ENCODE results near the gene MIEF2. TPM values are rescaled to one million over a fixed set of nuclear protein-coding genes. Genes with fewer than 3 reads are reported as not detected.
A peak's percentile ranks its signal among the peaks of the same experiment; 100 is the strongest.

Gene MIEF2
- total and polyA plus RNA-seq, 5 experiments from 2014 or later, result 10.7 to 17.4 (median 14.4) TPM

DNA sequence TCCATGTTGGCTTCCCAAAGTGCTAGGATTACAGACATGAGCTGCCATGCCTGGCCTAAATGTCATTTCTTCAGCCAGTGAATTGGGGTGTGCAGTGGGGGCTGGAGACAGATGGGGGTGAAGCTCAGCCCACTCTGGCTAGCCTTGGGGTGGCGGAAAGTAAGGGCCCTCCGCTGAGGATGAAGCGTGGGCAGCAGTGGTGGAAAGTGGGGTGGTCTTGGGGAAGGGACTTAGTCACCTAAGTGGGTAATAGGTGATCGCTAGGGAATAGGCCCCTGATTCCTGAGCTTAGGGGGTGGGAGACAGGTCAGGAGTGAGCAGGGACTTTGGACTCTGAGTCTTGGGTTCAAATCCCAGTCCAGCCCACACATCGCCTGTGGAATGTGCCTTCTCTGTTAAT is 32.8 kb upstream of the MIEF2 start:
- H3K27me3 Mint-ChIP-seq, result no peaks in the 10 kb centered on the region
- H3K36me3 Mint-ChIP-seq, result peaks cover 0 to 3% (median 0%) of the 10 kb centered on the region in 3 donors
- DNase-seq, result peak in 1 of 10 donors; percentile 56
- ATAC-seq, result no peak
- peak overlapping the region in 4 of 10 donors; percentile 3 to 51 (median 40) for H3K4me3 Mint-ChIP-seq
- POLR2A ChIA-PET, result no interaction called here
- H3K4me1 Mint-ChIP-seq, result peaks cover 15 to 41% (median 28%) of the 10 kb centered on the region in 4 donors
- no peaks in the 10 kb centered on the region for H3K9me3 Mint-ChIP-seq
- H3K27ac Mint-ChIP-seq, result peak overlapping the region in 2 of 10 donors; percentile 44 to 48

DNA sequence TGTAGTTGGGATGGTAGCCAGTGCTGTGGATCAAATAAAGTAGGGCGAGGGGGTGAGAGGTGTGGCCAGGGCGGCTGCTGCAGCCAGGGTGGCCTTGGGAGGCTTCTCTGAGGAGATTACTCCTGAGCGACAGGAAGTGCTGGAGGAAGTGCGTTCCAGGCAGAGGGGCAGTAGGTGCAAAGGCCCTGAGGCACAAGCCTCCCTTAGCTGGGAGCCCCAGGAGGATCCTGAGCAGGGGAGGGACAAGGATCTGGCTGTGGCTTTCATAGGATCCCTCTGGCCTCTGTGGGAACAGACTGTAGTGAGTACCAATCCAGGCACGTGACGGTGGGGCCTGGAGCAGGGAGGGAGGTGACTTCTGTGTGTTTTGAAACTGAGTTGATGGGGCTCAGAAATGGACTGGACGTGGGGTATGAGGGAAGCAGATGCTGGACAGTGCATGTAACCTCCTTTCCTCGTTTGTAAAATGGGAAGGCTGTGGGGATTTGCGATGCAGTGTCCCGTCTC is 32.2 kb upstream of the MIEF2 start:
- DNase-seq, result no peak
- Mint-ChIP-seq H3K27me3 (no peaks in the 10 kb centered on the region), H3K9me3 (no peaks in the 10 kb centered on the region), H3K36me3 (peaks cover 0 to 3% (median 0%) of the 10 kb centered on the region in 3 donors), H3K4me1 (peaks cover 15 to 41% (median 28%) of the 10 kb centered on the region in 4 donors), H3K4me3 (peak overlapping the region in 3 of 10 donors; percentile 38 to 51 (median 44)), H3K27ac (peak overlapping the region in 4 of 10 donors; percentile 33 to 60 (median 52))
- no peak for ATAC-seq
- POLR2A ChIA-PET, result no interaction called here

DNA sequence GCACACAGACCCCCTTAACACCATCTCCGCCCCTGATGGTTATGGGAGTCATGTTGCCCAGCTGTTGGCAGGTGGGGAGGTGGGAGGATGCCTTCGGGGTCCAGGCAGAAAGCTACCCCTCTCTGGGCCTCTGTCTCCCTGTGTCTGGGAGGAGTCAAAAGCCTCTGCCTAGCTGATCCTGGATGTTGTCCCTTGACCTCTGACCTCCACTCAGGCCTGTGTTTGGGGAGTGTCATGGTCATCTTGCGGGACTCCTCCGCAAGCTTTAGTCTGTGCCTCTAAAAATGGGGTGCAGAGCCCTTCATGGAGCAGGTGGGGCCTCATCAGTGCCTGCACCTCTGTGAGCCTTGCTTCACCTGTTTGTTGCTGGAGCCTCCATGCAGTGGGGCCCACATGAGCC is 31.2 kb upstream of the MIEF2 start:
- POLR2A ChIA-PET, result no interaction called here
- ATAC-seq, result no peak
- DNase-seq, result peak in 1 of 10 donors; percentile 50
- peaks cover 15 to 41% (median 28%) of the 10 kb centered on the region in 4 donors for H3K4me1 Mint-ChIP-seq
- H3K4me3 Mint-ChIP-seq, result peak overlapping the region in 1 of 10 donors; percentile 30
- H3K27ac Mint-ChIP-seq, result no peak overlapping the region
- H3K9me3 Mint-ChIP-seq, result no peaks in the 10 kb centered on the region
- H3K36me3 Mint-ChIP-seq, result peaks cover 0 to 3% (median 0%) of the 10 kb centered on the region in 3 donors
- H3K27me3 Mint-ChIP-seq, result no peaks in the 10 kb centered on the region

DNA sequence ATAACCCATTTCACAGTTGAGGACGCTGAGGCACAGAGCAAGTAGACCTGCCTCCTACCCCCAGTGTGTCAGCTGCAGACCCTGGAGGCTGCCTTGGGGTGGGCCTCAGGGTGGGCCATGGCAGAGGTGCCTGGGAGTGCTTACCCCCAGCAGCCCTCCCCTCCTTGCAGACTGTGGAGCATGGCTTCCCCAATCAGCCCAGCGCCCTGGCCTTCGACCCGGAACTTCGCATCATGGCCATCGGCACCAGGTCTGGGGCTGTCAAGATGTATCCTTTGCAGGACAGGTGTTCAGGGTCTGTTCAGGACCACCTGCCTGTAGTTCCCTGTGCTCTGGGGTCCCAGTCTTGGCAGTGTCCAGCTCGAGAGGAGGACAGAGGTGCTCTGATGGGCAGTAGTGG is 30.7 kb upstream of the MIEF2 start:
- Mint-ChIP-seq H3K4me3 (no peak overlapping the region), H3K9me3 (no peaks in the 10 kb centered on the region), H3K27ac (no peak overlapping the region), H3K27me3 (no peaks in the 10 kb centered on the region), H3K4me1 (peaks cover 15 to 41% (median 28%) of the 10 kb centered on the region in 4 donors), H3K36me3 (peaks cover 0 to 3% (median 0%) of the 10 kb centered on the region in 3 donors)
- ATAC-seq, result no peak
- POLR2A ChIA-PET, result interaction anchor here (0.5 kb wide), 1 partner anchor 1148 kb away, joined by 6 read pairs; no protein-coding TSS in a partner anchor
- peak in 1 of 10 donors; percentile 51 for DNase-seq

DNA sequence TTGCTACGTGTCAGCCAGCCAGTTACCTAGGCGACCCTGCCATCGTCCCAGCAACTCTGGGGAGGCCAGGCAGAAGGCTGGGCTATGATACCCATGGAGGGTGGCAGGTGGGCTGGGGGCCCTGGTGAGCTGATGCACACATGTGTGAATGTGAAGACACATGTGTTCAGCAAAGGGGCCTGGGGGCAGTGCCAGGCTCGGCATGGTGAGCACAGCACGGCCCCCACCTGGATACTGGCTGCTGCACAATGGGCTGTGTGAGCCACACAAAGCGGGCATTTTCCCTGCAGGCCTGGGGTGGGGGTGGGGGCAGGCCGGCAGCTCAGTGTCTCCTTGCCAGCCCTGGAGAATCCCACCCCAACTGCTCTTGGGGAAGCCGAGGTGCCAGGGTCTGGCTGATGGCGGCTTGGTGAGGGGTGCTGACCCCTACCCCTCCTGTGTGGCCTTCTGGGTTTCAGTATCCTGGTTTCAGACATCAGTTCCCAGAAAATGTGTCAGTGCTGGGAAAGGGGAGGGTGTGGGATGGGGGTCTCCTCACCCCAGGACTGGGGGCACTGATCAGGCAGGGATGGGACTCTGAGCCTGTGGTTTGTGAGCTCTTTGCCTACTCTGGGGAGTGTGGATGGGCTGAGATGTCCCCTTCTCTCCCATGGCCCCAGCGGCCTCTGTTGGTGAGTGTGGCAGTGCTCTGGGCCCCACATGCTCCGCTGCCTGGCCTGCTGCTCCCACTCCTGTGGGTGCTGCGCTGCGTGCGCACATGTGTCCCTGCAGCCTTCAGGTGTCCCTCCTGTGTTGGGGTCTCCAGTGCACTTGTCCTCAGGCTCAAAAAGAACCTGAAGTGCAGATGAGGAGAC is 29.9 kb upstream of the MIEF2 start:
- no peak overlapping the region for H3K4me3 Mint-ChIP-seq
- no peaks in the 10 kb centered on the region for H3K27me3 Mint-ChIP-seq
- H3K9me3 Mint-ChIP-seq, result no peaks in the 10 kb centered on the region
- ATAC-seq (no peak), DNase-seq (peak in 1 of 10 donors; percentile 52)
- no peak overlapping the region for H3K27ac Mint-ChIP-seq
- peaks cover 0 to 3% (median 0%) of the 10 kb centered on the region in 3 donors for H3K36me3 Mint-ChIP-seq
- POLR2A ChIA-PET, result interaction anchor here (0.5 kb wide), 1 partner anchor 1149 kb away, joined by 6 read pairs; no protein-coding TSS in a partner anchor
- H3K4me1 Mint-ChIP-seq, result peaks cover 15 to 37% (median 28%) of the 10 kb centered on the region in 4 donors

DNA sequence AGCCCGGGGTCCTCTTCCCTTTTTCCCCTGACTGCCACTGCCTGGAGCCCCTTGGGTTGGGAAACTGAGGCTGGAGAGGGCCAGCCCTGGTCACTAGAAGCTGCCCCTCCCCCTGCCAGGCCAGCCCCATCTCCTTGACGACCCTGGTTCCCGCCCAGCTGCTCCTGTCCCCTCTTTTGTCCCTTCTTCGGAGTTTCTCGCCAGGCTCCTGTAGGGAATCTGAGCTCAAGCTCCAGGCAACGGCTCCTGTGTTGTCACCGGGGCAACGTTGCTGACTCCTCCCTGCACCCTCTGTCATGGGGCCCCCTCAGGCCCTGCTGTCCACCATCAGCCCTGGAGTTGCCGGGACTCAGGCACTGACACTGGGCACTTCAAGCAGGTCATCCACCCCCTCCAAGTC is 29.3 kb upstream of the MIEF2 start:
- Mint-ChIP-seq H3K27me3 (no peaks in the 10 kb centered on the region), H3K9me3 (no peaks in the 10 kb centered on the region)
- POLR2A ChIA-PET, result no interaction called here

DNA sequence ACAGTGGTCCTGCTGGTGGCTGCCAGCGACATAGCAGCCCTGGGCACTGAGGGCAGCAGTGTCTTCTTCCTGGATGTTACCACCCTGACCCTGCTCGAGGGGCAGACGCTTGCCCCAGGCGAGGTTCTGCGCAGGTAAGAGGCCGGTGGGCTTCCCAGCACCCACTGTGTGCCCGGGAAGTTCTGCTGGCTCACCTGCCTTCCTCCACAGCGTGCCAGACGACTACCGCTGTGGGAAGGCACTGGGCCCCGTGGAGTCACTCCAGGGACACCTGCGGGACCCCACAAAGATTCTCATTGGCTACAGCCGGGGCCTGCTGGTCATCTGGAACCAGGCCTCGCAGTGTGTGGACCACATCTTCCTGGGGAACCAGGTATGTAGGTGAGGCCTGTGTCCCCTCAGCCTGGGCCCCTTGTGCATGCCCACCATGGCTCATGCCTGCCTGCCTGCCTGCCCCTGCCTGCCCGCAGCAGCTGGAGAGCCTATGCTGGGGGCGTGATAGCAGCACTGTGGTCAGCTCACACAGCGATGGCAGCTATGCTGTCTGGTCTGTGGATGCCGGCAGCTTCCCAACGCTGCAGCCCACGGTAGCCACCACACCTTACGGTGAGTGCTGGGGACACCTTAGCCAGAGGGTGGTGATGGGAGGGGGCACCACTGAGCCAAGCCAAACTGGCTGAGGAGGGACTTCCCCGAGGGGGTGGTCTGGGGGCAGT is 26.5 kb upstream of the MIEF2 start:
- no peak for ATAC-seq
- H3K27ac Mint-ChIP-seq, result no peak overlapping the region

More for the DNA sequence above, 29.3 kb upstream of the MIEF2 start:
- ATAC-seq (no peak), DNase-seq (peak in 1 of 10 donors; percentile 48)
- Mint-ChIP-seq H3K36me3 (peaks cover 0 to 4% (median 0%) of the 10 kb centered on the region in 3 donors), H3K27ac (no peak overlapping the region), H3K4me1 (peaks cover 13 to 34% (median 23%) of the 10 kb centered on the region in 4 donors), H3K4me3 (no peak overlapping the region)

DNA sequence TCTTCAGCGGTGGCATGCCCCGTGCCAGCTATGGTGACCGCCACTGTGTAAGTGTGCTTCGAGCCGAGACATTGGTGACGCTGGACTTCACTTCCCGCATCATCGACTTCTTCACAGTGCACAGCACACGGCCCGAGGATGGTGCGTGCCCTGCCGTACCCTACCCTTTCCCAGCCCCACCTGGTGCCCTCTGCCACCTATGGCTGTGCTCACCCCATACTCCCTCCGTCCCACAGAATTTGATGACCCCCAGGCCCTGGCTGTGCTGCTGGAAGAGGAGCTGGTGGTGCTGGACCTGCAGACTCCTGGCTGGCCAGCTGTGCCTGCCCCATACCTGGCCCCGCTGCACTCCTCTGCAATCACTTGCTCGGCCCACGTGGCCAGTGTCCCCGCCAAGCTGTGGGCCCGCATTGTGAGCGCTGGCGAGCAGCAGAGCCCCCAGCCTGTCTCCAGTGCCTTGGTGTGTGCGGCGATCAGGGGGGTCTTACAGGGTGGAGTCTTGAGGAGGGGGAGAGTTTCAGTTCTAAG is 25.5 kb upstream of the MIEF2 start:
- DNase-seq (no peak), ATAC-seq (no peak)
- Mint-ChIP-seq H3K9me3 (no peaks in the 10 kb centered on the region), H3K27me3 (no peaks in the 10 kb centered on the region), H3K4me3 (no peak overlapping the region), H3K27ac (no peak overlapping the region), H3K36me3 (peaks cover 0 to 20% (median 0%) of the 10 kb centered on the region in 3 donors), H3K4me1 (peaks cover 0 to 5% (median 2%) of the 10 kb centered on the region in 4 donors)
- POLR2A ChIA-PET, result no interaction called here

More for the DNA sequence above, 26.5 kb upstream of the MIEF2 start:
- H3K36me3 Mint-ChIP-seq, result peaks cover 0 to 14% (median 0%) of the 10 kb centered on the region in 3 donors
- peaks cover 0 to 8% (median 2%) of the 10 kb centered on the region in 4 donors for H3K4me1 Mint-ChIP-seq
- H3K9me3 Mint-ChIP-seq, result no peaks in the 10 kb centered on the region
- POLR2A ChIA-PET, result no interaction called here
- H3K4me3 Mint-ChIP-seq, result no peak overlapping the region
- DNase-seq, result no peak
- H3K27me3 Mint-ChIP-seq, result no peaks in the 10 kb centered on the region

DNA sequence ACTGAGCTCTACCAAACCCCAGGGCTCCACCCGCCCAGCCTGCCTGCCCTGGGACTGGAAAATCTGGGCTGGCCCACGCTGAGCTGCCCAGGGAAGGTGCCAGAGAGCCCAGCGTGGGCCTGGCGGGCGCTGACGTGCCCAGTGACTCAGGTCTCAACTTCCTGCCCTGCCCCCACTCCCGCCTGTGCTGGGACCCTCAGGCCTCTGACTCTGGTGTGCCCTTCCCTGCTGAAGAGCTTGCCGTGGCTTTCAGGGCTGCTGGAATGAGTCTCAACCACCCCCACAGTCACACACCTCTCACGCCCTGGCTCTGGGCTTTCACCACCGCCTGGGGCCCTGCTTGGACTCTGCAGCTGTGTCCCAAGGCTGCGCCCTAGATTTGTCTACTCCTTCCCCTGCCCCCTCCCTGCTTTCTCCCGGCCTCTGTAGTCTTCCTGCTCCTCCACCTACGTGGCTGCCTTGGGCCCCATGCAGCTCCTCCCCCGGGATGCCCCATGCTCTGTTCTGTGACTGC is 24.7 kb upstream of the MIEF2 start:
- POLR2A ChIA-PET, result no interaction called here
- H3K4me3 Mint-ChIP-seq, result no peak overlapping the region

DNA sequence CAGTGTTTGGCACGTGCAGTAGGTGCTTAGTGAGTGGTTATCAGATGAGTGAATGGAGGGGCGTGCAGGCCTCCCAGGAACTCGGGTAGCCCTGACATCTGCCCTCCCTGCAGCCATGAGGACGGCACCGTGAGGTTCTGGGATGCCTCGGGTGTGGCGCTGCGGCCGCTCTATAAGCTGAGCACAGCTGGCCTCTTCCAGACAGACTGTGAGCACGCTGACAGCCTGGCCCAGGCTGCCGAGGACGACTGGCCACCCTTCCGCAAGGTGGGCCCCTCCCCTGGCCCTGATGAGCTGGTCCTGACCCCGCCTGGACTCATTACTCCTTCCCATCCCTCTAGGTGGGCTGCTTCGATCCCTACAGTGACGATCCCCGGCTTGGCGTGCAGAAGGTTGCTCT is 24.0 kb upstream of the MIEF2 start:
- no peak for DNase-seq
- peaks cover 0 to 6% (median 0%) of the 10 kb centered on the region in 4 donors for H3K4me1 Mint-ChIP-seq
- H3K36me3 Mint-ChIP-seq, result peaks cover 0 to 23% (median 0%) of the 10 kb centered on the region in 3 donors
- no peak overlapping the region for H3K27ac Mint-ChIP-seq
- no peak for ATAC-seq
- no peaks in the 10 kb centered on the region for H3K27me3 Mint-ChIP-seq
- no peak overlapping the region for H3K4me3 Mint-ChIP-seq
- POLR2A ChIA-PET, result no interaction called here
- no peaks in the 10 kb centered on the region for H3K9me3 Mint-ChIP-seq

More for the DNA sequence above, 24.7 kb upstream of the MIEF2 start:
- H3K27me3 Mint-ChIP-seq, result no peaks in the 10 kb centered on the region
- peaks cover 0 to 6% (median 0%) of the 10 kb centered on the region in 4 donors for H3K4me1 Mint-ChIP-seq
- DNase-seq, result no peak
- H3K36me3 Mint-ChIP-seq, result peaks cover 0 to 23% (median 0%) of the 10 kb centered on the region in 3 donors
- no peak overlapping the region for H3K27ac Mint-ChIP-seq
- ATAC-seq, result no peak
- no peaks in the 10 kb centered on the region for H3K9me3 Mint-ChIP-seq

DNA sequence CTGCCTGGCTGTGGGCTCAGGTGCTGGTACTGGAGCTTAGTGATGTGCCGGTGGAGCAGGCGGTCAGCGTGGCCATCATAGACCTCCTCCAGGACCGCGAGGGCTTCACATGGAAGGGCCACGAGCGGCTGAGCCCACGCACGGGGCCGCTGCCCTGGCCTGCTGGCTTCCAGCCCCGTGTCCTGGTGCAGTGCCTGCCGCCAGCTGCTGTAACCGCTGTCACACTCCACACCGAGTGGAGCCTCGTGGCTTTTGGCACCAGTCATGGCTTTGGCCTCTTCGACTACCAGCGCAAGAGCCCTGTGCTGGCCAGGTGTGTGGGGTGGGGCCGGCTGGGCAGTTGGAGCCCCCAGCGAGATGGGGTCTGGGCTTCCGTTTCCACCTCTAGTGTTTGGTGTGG is 23.0 kb upstream of the MIEF2 start:
- no peak overlapping the region for H3K4me3 Mint-ChIP-seq
- H3K27ac Mint-ChIP-seq, result no peak overlapping the region
- H3K4me1 Mint-ChIP-seq, result peaks cover 0 to 6% (median 0%) of the 10 kb centered on the region in 4 donors

DNA sequence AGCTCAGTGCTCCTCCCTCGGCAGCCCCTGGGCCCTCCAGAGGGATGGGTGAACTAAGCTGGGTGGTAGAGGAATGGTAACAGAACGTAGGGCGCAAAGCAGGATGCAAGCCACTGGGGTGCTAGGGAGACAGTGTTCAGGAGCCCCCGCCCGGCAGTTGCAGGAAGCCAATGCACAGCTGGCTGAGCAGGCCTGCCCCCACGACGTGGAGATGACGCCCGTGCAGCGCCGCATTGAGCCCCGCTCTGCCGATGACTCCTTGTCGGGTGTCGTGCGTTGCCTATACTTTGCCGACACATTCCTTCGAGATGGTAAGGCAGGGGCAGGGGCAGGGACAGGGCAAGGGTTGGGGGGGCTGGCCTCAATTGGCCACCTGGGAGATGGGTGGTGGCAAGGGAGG is 22.2 kb upstream of the MIEF2 start:
- peaks cover 0 to 6% (median 0%) of the 10 kb centered on the region in 4 donors for H3K4me1 Mint-ChIP-seq
- no peaks in the 10 kb centered on the region for H3K27me3 Mint-ChIP-seq
- DNase-seq (no peak), ATAC-seq (no peak)
- H3K9me3 Mint-ChIP-seq, result no peaks in the 10 kb centered on the region
- POLR2A ChIA-PET, result no interaction called here
- no peak overlapping the region for H3K4me3 Mint-ChIP-seq
- H3K36me3 Mint-ChIP-seq, result peaks cover 0 to 25% (median 0%) of the 10 kb centered on the region in 3 donors
- H3K27ac Mint-ChIP-seq, result peak overlapping the region in 1 of 10 donors; percentile 37

More for the DNA sequence above, 23.0 kb upstream of the MIEF2 start:
- H3K36me3 Mint-ChIP-seq, result peaks cover 0 to 23% (median 0%) of the 10 kb centered on the region in 3 donors
- H3K27me3 Mint-ChIP-seq, result no peaks in the 10 kb centered on the region
- no peaks in the 10 kb centered on the region for H3K9me3 Mint-ChIP-seq
- no peak for ATAC-seq
- POLR2A ChIA-PET, result no interaction called here
- no peak for DNase-seq

Data from naive thymus-derived CD8-positive, alpha-beta T cell (primary cell).